HG03064 (cell line): ENCODE measurements around the gene PLAAT1.

ENCODE experiments used
- ATAC-seq: cut with Tn5 transposase; IDR thresholded peaks from one replicate; pipeline ENCODE4 v1.9.1; 2021; ENCODE audit warnings: low read depth; ENCODE audit not compliant: unreplicated experiment

The PLAAT1 gene

GRCh38 chr3:193250492-193250891 lies 9.5 kb downstream of the PLAAT1 start:
- no peak for ATAC-seq

- ATAC-seq, result no peak
Observed at GRCh38 chr3:193253986-193254660, 13.1 kb downstream of the PLAAT1 start.

- ATAC-seq, result no peak
Observed at GRCh38 chr3:193261970-193262369, 20.9 kb downstream of the PLAAT1 start.

- ATAC-seq, result no peak
Observed at GRCh38 chr3:193262707-193263106, 21.7 kb downstream of the PLAAT1 start.

- no peak for ATAC-seq
Observed at GRCh38 chr3:193269343-193270028, 28.5 kb downstream of the PLAAT1 start.

- no peak for ATAC-seq
Observed at GRCh38 chr3:193270451-193270850, 29.4 kb downstream of the PLAAT1 start.

GRCh38 chr3:193271101-193271840 lies 30.2 kb downstream of the PLAAT1 start:
- ATAC-seq, result no peak

- ATAC-seq, result no peak
Observed at GRCh38 chr3:193292386-193292785, 51.4 kb downstream of the PLAAT1 start.

GRCh38 chr3:193295985-193296384 lies 55.0 kb downstream of the PLAAT1 start:
- no peak for ATAC-seq

GRCh38 chr3:193297421-193297820 lies 56.4 kb downstream of the PLAAT1 start:
- no peak for ATAC-seq

GRCh38 chr3:193301433-193301832 lies 60.4 kb downstream of the PLAAT1 start:
- no peak for ATAC-seq

- ATAC-seq, result no peak
Observed at GRCh38 chr3:193305356-193305755, 64.3 kb downstream of the PLAAT1 start.

- no peak for ATAC-seq
Observed at GRCh38 chr3:193310914-193311723, 70.1 kb downstream of the PLAAT1 start.

- ATAC-seq, result no peak
Observed at GRCh38 chr3:193313061-193313958, 72.3 kb downstream of the PLAAT1 start.

- no peak for ATAC-seq
Observed at GRCh38 chr3:193314161-193314560, 73.1 kb downstream of the PLAAT1 start.

- ATAC-seq, result no peak
Observed at GRCh38 chr3:193317682-193318300, 76.8 kb downstream of the PLAAT1 start.
